ENCODE data around the gene FBXL13.

DNA sequence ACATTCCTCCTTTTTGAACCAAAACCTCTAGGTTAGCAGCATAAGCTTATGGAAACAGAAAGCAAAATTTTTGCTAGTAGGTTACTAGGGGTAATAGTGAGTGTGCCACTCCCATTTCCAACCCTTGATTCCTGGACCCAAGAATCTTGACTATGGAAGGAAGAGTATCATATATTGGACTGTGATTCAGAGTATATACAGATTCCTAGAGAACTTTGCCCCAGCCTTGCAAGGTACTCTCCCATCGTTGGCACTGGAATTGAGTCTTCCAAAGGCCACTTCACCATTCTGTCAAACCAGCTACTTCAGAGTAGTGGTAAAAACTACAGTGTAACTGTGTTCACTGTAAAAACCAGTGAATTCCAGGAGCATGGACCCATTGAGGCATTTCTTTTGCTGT is 92.4 kb downstream of the FBXL13 start:
- TF ChIP-seq, protein P1, sequence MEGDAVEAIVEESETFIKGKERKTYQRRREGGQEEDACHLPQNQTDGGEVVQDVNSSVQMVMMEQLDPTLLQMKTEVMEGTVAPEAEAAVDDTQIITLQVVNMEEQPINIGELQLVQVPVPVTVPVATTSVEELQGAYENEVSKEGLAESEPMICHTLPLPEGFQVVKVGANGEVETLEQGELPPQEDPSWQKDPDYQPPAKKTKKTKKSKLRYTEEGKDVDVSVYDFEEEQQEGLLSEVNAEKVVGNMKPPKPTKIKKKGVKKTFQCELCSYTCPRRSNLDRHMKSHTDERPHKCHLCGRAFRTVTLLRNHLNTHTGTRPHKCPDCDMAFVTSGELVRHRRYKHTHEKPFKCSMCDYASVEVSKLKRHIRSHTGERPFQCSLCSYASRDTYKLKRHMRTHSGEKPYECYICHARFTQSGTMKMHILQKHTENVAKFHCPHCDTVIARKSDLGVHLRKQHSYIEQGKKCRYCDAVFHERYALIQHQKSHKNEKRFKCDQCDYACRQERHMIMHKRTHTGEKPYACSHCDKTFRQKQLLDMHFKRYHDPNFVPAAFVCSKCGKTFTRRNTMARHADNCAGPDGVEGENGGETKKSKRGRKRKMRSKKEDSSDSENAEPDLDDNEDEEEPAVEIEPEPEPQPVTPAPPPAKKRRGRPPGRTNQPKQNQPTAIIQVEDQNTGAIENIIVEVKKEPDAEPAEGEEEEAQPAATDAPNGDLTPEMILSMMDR (IDR thresholded peaks at IDR 0.05), result no peak
- TF ChIP-seq POLR2A (IDR thresholded peaks at IDR 0.05), result no peak
